HG02938 (cell line): ENCODE data around the gene TMC6.
"Not testable (repeated sequence)": the region's sequence is repeated elsewhere in the genome, so short reads cannot be mapped to it uniquely, and the experiment has no call there.

ENCODE experiments used
- ATAC-seq: cut with Tn5 transposase; IDR thresholded peaks from one replicate; pipeline ENCODE4 v1.9.1; 2021; ENCODE audit warnings: mild to moderate bottlenecking, moderate library complexity; ENCODE audit not compliant: unreplicated experiment

The TMC6 gene

DNA sequence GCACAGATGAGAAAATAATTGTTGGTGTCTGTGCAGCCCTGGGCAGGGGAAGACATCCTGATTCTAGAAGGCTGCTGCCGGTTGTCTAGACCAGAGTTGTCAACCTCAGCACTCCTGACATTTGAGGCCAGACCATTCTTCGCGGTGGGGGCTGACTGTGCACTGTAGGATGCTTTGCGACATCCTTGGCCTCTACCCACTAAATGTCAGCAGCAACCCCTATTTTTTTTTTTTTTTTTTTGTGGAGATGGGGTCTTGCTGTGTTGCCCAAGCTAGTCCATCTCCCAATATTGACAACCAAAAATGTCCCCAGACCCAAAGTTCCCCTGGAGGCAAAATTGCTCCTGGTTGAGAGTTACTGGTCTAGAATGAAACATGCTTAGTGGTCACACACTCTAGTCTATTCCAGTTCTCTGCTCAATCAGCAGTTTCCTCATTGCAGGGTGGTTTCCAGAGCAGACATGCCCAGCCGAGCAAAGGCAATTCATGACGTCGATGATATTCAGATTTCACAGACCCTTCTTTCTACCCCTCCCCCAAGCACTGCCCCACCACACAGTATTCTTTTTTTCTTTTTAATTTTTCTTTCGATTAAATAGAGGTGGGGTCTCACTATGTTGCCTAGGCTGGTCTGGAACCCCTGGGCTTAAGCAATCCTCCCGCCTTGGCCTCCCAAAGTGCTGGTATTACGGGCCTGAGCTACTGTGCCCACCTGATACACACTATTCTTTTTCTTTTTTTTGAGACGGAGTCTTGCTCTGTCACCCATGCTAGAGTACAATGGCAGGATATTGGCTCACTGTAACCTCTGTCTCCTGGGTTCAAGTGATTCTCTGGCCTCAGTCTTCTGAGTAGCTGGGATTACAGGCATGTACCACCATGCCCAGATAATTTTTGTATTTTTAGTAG, 26.6 kb upstream of the TMC6 start:
- ATAC-seq, result peak; percentile 52

GRCh38 chr17:78151514-78152008, 23.0 kb upstream of the TMC6 start:
- ATAC-seq, result no peak

DNA sequence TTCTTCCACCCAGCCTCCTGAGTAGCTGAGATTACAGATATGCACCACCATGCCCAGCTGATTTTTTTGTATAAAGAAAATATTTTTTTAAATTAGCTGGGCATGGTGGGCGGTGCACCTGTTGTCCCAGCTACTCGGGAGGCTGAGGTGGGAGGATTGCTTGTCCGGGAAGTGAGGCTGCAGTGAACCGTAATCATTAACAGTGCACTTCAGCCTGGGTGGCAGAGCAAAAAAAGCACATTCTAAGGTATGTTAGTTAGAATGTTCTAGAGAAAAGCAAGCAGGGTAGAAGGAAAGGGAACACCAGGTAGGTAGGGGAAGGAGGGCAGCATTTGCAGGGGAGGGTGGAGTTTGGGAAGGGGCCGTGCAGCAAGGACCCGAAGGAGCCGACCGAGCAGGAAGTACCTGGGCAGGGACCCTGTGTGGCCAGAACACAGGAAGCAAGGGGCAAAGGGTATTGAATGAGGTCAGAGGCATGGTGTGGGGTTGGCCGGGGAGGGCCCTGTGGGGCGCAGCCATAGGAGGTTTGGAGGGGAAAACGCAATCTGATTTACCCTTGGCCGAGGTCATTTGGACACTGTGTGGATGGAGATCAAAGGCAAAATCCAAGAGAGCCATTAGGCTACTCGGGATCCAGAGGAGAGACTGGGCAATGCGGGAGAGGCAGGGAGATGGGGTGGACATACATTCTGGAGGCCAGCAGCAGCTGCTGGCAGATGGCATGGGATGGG, 19.9 kb upstream of the TMC6 start:
- ATAC-seq, result no peak

DNA sequence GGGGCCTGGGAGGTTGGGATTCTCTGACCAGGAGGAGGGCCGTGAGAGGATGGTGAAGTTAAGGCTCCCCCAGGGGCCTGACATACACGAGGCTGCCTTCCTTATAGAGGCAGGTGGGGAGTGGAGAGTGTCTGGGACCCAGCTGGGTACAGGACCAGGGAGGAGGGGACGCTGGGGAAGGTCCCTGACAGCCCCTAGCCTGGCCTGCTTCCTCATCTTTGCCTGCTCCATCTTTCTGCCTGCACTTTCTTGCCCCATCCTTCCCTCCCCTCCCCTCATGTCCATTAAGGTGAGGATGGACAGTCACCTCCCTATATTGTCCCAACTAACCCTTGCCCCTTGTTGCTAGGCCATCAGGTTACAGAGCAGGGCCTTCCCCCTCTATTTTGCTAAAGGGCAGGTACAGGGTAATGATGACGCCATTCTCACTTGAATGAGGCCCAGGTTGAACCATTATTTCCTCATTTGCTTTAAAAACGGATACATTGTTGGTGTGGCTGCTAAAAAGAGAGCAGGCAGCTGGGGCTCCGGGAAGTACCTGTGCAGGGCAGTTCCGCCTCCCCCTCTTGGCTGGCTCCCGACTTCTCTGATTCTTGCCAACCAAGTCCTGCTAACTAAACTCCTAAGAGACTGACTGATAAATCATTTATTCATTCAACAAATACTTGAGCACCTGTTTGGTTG, 18.9 kb upstream of the TMC6 start:
- no peak for ATAC-seq

- no peak for ATAC-seq
These were observed 18.3 kb upstream of the TMC6 start for GRCh38 chr17:78146881-78147280.

- ATAC-seq, result no peak
These were observed 17.9 kb upstream of the TMC6 start for GRCh38 chr17:78146471-78146869.

DNA sequence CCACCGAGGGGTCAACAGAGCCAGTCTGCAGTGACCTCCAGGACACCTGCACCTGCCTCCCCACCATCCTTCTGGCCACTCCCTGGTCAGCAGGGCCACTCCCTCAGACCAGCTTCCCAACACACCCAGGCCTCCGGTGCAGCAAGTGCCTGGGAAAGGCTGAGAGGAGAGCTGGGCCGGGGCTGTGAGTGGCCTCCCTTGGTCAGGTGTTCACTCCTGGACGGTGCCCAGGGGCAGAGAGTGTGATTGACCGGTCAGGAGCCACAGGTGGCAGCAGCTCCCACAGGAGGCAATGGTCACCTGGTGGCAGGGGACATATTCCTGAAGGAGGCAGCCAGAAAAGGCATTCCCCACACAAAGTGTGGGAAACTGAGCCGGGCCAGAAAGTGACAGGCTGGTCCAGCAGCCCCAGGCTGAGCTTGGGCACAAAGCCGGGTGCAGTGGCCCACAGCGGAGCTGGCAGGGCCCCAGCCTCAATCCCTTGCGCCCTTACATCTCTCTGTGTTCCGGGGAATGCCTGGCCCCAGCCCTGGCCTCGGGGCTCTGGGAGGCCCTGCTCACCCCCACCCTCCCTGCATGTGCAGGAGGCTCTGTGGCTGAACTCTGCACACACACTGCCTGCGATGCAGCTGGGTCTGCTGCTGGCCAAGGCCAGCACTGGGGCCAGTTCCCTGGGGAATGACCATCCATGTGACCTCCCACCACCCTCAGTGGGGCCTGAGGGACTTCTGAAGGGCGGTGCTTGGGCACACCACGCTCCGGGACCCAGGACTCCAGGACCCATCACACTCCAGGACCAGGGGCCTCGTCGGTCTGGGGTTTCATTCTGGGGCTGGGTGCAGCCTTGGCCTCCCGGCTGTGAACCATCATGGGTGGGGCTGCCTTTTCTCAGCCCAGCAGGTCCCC, 16.4 kb upstream of the TMC6 start:
- ATAC-seq, result no peak

- no peak for ATAC-seq
These were observed 15.7 kb upstream of the TMC6 start for GRCh38 chr17:78144147-78144719.

DNA sequence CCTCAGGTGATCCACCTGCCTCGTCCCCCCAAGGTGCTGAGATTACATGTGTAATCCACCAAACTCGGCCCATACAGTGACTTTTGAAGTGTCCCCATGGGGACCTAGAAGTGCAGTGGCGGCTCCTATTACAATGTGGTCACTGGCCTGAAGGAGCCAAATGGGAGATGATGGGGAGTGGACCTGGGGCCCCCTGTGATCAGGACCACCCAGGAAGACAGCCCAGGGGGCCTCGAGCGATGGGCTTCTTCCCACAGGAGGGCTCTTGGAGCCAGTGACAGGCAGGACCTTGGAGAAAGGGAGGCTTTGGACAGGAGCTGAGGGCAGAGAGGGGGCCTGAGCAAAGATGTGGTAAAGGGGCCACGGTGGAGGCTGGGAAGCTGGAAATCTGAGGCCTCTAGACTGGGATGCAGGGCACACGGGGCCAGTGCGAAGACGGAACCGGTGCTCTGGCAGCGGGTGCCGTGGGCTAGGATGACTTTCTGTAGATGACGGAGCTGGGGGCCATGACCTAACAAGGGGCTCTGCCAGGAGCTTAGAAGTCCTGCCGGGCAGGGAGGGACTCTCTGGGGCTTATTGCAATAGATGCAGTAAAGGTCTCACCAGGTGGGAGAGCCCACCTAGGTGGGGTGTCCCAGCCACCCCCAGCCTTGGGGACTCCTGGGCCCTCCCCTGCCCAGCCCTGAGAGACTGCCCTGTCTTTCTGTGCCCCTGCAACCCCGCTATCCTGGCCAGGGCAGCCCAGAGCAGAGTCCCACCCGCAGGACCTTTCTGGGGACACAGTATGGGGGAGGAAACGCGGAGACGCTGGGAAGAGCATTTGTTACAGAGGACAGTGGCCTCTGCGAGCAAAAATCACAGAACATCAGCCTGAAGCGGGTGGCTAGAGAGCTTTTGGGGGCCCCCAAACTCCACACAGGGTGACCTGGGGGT, 14.9 kb upstream of the TMC6 start:
- ATAC-seq, result no peak

GRCh38 chr17:78142119-78142861, 13.7 kb upstream of the TMC6 start:
- no peak for ATAC-seq

DNA sequence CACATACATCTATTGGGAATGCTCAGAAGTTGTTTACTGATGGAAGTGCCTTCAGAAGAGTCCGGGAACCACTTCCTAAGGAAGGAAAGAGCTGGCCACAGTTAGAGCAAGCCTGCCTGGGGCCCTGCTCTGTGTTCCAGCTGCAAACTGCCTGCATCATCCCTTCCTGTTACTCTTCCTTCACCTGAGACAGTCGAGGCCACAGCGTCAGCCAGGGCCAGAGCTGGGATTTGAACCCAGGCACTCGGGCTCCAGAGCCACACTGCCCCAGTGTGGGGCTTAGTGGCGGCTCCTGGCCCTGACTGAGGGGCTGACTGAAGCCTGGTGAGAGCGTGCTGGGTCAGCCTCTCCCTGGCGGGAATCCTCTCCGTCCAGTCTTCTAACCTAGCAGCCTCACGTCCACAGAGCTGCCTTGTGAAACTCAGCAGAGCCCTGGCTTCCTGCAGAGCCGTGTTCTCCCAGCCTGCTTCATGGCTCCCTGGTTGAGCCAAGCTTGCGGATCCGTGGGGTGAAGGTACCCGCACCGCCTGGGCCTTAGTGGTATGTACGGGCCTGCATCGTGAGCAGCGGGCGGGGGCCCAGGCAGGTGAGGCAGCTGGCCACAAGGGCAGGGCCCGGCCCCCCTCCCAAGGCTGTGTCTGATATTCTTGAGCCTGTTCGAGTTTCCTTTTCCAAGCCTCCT, 13.0 kb upstream of the TMC6 start:
- ATAC-seq, result no peak

DNA sequence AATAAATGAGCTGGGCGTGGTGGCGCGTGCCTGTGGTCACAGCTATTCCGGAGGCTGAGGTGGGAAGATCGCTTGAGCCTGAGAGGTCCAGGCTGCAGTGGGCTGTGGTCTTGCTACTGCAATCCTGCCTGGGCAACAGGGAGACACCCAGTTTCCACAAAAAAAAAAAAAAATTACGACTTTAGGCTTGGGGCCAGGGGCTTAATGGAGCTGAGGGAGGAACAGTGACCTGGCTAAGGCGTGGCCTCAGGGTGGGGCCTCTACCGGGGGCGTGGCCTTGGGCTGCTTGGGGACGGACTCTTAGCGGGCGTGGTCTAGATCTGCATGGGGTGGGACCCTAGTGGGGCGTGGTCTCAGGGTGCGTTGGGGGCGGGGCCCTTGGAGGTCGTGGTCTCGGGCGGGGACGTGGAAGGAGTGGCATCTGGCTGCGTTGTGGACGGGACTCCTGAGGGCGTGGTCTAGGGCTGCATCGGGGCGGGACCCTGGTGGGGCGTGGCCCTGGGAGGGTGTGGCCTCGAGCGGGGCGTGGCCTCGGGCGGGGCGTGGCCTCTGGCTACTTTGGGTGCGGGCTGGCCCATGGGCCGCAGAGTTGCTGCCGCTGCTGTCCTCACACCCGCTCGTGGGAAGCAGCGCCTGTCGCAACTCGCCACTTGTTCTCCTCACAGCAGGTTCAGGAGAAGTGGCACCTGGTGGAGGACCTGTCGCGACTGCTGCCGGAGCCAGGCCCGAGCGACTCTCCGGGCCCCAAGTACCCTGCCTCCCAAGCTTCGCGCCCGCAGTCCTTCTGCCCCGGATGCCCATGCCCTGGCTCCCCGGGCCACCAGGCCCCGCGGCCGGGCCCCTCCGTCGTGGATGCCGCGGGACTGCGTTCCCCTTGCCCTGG, 11.9 kb upstream of the TMC6 start:
- ATAC-seq, result peak; percentile 78

- ATAC-seq, result not testable (repeated sequence)
These were observed 11.3 kb upstream of the TMC6 start for GRCh38 chr17:78139861-78140168.

- no peak for ATAC-seq
These were observed 9.9 kb upstream of the TMC6 start for GRCh38 chr17:78138204-78139060.

DNA sequence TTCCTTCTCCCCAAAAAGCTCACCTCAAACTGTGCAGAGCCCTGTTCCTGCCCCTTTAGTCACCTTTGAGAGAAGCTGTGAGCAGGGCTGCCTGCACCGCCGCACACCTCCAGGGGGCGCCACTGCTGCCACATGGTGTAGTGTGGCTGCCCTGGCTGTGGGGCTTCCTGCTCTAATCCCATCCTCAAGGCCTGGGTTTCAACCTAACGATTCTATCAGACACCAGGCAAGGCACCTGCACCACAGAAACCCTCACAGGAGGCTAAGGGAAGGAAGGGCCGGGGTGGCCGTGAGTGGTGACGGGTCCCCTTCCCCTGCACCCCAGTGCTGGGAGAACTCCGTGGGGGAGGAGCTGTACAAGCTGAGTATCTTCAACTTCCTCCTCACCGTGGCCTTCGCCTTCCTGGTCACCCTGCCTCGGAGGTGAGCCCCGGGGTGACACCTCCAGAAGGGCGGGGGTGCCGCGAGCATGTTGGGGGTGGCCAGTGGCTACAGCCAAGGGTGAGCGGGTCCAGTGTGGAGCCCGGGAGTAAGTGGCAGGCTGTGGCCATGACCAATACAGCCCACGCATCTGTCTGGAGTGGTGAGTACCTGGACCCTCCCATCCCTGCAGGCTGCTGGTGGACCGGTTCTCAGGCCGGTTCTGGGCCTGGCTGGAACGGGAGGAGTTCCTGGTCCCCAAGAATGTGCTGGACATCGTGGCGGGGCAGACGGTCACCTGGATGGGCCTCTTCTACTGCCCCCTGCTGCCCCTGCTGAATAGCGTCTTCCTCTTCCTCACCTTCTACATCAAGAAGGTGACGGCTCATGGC, 9.0 kb upstream of the TMC6 start:
- no peak for ATAC-seq
